ENCODE data around the gene PPP1R15A. TPM values are rescaled to one million over a fixed set of nuclear protein-coding genes. Genes with fewer than 3 reads are reported as not detected.
"Not testable (repeated sequence)": the region's sequence is repeated elsewhere in the genome, so short reads cannot be mapped to it uniquely, and the experiment has no call there.

The PPP1R15A gene
- total RNA-seq, 1 donor from 2014 or later: 158 TPM

DNA sequence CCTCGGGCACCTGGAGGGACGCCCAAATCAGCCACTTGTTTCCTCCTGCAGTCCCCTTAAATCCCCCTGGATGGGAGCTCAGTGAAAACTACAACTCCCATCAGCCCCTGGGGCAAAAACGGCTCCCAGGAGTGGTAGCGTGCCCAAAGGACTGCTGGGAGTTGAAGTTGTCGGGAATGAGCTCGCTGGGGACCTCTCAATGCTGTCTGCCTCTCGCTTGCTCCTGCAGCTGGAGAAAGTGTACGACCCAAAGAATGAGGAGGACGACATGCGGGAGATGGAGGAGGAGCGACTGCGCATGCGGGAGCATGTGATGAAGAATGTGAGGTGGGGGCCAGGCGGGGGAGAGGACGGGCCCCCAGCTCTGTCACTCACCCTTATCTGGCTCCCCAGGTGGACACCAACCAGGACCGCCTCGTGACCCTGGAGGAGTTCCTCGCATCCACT is 46.6 kb downstream of the PPP1R15A start:
- TF ChIP-seq, protein P1, sequence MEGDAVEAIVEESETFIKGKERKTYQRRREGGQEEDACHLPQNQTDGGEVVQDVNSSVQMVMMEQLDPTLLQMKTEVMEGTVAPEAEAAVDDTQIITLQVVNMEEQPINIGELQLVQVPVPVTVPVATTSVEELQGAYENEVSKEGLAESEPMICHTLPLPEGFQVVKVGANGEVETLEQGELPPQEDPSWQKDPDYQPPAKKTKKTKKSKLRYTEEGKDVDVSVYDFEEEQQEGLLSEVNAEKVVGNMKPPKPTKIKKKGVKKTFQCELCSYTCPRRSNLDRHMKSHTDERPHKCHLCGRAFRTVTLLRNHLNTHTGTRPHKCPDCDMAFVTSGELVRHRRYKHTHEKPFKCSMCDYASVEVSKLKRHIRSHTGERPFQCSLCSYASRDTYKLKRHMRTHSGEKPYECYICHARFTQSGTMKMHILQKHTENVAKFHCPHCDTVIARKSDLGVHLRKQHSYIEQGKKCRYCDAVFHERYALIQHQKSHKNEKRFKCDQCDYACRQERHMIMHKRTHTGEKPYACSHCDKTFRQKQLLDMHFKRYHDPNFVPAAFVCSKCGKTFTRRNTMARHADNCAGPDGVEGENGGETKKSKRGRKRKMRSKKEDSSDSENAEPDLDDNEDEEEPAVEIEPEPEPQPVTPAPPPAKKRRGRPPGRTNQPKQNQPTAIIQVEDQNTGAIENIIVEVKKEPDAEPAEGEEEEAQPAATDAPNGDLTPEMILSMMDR (IDR thresholded peaks at IDR 0.05; ENCODE audit: unreplicated experiment): no peak
- DNase-seq (ENCODE audit: low spot score in 2 of 2, unreplicated experiment in 2 of 2): no peak
- Mint-ChIP-seq H3K4me3 (no peak overlapping the region), H3K36me3 (peaks cover 27% of the 10 kb centered on the region), H3K4me1 (no peaks in the 10 kb centered on the region), H3K27me3 (ENCODE audit: low read depth) (no peaks in the 10 kb centered on the region), H3K9me3 (no peaks in the 10 kb centered on the region), H3K27ac (no peak overlapping the region)

DNA sequence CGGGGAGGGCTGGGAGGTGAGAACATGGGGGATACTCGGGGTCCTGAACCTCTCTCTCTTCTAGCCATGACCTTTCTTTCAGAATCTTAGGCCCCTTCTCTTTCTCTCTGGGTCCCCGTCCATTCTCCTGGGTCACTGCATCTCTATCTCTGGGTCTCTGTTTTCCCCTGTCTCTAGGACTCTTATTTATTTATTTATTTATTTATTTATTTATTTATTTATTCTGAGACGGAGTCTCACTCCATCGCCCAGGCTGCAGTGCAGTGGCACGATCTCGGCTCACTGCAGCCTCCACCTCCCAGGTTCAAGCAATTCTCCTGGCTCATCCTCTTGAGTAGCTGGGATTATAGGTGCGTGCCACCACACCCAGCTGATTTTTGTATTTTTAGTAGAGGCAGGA is 47.0 kb downstream of the PPP1R15A start:
- DNase-seq (ENCODE audit: low spot score in 2 of 2, unreplicated experiment in 2 of 2); H3K4me3 Mint-ChIP-seq; H3K27ac Mint-ChIP-seq; H3K9me3 Mint-ChIP-seq; H3K4me1 Mint-ChIP-seq; H3K27me3 Mint-ChIP-seq (ENCODE audit: low read depth): not testable (repeated sequence)
- peaks cover 24% of the 10 kb centered on the region for H3K36me3 Mint-ChIP-seq

DNA sequence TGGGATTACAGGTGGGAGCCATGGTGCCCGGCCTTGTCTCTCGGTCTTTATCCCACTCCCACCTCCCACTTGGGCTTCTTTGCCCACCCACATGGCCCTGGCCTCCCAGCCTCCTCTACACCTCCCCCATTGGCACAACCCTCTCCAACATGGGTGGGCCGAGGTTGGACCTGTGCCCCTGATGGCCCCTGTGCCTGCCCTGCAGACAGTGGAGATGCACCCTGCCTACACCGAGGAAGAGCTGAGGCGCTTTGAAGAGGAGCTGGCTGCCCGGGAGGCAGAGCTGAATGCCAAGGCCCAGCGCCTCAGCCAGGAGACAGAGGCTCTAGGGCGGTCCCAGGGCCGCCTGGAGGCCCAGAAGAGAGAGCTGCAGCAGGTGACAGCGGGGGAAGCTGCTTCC is 48.7 kb downstream of the PPP1R15A start:
- DNase-seq (ENCODE audit: low spot score in 2 of 2, unreplicated experiment in 2 of 2): no peak
- no peaks in the 10 kb centered on the region for H3K27me3 Mint-ChIP-seq (ENCODE audit: low read depth)
- no peaks in the 10 kb centered on the region for H3K9me3 Mint-ChIP-seq
- H3K36me3 Mint-ChIP-seq: peaks cover 20% of the 10 kb centered on the region
- H3K27ac Mint-ChIP-seq: no peak overlapping the region
- no peaks in the 10 kb centered on the region for H3K4me1 Mint-ChIP-seq
- H3K4me3 Mint-ChIP-seq: no peak overlapping the region
- TF ChIP-seq, protein P1 (IDR thresholded peaks at IDR 0.05; ENCODE audit: unreplicated experiment): no peak

DNA sequence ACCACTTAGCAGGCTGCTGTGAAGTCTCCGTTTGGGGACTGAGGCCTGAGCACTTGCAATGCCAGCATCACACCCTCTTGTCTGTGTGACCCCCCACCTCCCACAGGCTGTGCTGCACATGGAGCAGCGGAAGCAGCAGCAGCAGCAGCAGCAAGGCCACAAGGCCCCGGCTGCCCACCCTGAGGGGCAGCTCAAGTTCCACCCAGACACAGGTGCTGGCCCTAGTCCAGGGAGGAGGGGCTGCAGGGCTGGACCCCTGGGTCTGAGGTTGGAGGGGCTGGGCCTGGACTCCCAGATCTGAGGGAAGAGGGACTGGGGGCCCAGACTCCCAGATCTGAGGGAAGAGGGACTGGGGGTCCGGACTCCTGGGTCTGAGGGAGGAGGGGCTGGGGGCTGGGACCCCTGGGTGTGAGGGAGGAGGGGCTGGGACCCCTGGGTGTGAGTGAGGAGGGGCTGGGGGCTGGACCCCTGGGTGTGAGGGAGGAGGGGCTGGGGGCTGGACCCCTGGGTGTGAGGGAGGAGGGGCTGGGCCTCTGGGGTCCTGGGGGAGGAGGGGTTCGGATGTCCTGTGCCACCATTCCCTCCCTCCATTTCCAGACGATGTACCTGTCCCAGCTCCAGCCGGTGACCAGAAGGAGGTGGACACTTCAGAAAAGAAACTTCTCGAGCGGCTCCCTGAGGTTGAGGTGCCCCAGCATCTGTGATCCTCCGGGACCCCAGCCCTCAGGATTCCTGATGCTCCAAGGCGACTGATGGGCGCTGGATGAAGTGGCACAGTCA is 49.7 kb downstream of the PPP1R15A start:
- Mint-ChIP-seq H3K4me1 (peaks cover 6% of the 10 kb centered on the region), H3K27me3 (ENCODE audit: low read depth) (no peaks in the 10 kb centered on the region), H3K36me3 (peaks cover 18% of the 10 kb centered on the region), H3K27ac (no peak overlapping the region), H3K9me3 (no peaks in the 10 kb centered on the region), H3K4me3 (no peak overlapping the region)
- TF ChIP-seq, protein P1 (IDR thresholded peaks at IDR 0.05; ENCODE audit: unreplicated experiment): no peak
- no peak for DNase-seq (ENCODE audit: low spot score in 2 of 2, unreplicated experiment in 2 of 2)

DNA sequence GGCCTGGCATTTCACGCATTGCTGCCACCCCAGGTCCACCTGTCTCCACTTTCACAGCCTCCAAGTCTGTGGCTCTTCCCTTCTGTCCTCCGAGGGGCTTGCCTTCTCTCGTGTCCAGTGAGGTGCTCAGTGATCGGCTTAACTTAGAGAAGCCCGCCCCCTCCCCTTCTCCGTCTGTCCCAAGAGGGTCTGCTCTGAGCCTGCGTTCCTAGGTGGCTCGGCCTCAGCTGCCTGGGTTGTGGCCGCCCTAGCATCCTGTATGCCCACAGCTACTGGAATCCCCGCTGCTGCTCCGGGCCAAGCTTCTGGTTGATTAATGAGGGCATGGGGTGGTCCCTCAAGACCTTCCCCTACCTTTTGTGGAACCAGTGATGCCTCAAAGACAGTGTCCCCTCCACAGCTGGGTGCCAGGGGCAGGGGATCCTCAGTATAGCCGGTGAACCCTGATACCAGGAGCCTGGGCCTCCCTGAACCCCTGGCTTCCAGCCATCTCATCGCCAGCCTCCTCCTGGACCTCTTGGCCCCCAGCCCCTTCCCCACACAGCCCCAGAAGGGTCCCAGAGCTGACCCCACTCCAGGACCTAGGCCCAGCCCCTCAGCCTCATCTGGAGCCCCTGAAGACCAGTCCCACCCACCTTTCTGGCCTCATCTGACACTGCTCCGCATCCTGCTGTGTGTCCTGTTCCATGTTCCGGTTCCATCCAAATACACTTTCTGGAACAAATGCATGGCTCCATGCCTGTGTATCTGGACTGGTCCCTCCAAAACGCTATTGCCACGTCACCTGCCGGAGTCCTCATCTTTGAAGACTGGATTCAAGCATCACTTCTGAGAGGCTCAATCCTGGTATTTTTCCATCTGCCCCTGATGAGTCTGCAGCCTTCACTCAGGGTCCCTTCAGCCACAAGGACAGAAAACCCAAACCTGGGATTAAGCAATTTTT is 50.6 kb downstream of the PPP1R15A start:
- H3K27ac Mint-ChIP-seq: no peak overlapping the region
- TF ChIP-seq, protein P1 (IDR thresholded peaks at IDR 0.05; ENCODE audit: unreplicated experiment): no peak
- H3K36me3 Mint-ChIP-seq: peaks cover 18% of the 10 kb centered on the region
- peaks cover 8% of the 10 kb centered on the region for H3K4me1 Mint-ChIP-seq
- no peaks in the 10 kb centered on the region for H3K27me3 Mint-ChIP-seq (ENCODE audit: low read depth)
- no peak overlapping the region for H3K4me3 Mint-ChIP-seq
- DNase-seq (ENCODE audit: low spot score in 2 of 2, unreplicated experiment in 2 of 2): no peak
- H3K9me3 Mint-ChIP-seq: no peaks in the 10 kb centered on the region

All from mesothelial cell of epicardium (in vitro differentiated cells).